Neuron (in vitro differentiated cells): ENCODE measurements around the gene SMLR1.

Source experiments
- H2AFZ ChIP-seq: one replicate; pipeline ENCODE4 v1.6.1; 2013; ENCODE audit warnings: low read depth, mild to moderate bottlenecking, inconsistent platforms, low read length, moderate library complexity
- H3K27me3 ChIP-seq: one replicate; pipeline ENCODE4 v1.6.1; 2013; ENCODE audit warnings: low read length; ENCODE audit not compliant: insufficient read depth
- H3K36me3 ChIP-seq: one replicate; pipeline ENCODE4 v1.6.1; 2013; ENCODE audit warnings: low read length; ENCODE audit not compliant: insufficient read depth
- H3K4me1 ChIP-seq: one replicate; pipeline ENCODE4 v1.6.1; 2013; ENCODE audit warnings: low read length; ENCODE audit not compliant: insufficient read depth
- H3K4me3 ChIP-seq: 2 replicates; pipeline ENCODE4 v1.5.1; 2013; ENCODE audit warnings: mild to moderate bottlenecking, low read length, moderate library complexity
- H3K9me3 ChIP-seq: one replicate; pipeline ENCODE4 v1.6.1; 2013; ENCODE audit warnings: low read length

The SMLR1 gene

GRCh38 chr6:130849594-130849993 is 22.4 kb downstream of the SMLR1 start:
- Histone ChIP-seq H3K27me3 (no peaks in the 10 kb centered on the region), H3K36me3 (no peaks in the 10 kb centered on the region), H3K4me3 (no peak overlapping the region), H3K4me1 (peaks cover 34% of the 10 kb centered on the region), H3K9me3 (no peaks in the 10 kb centered on the region), H2AFZ (no peak overlapping the region)

- Histone ChIP-seq H2AFZ (no peak overlapping the region), H3K4me3 (no peak overlapping the region), H3K9me3 (no peaks in the 10 kb centered on the region), H3K4me1 (peaks cover 34% of the 10 kb centered on the region), H3K27me3 (no peaks in the 10 kb centered on the region), H3K36me3 (no peaks in the 10 kb centered on the region)
These were observed 23.8 kb downstream of the SMLR1 start for GRCh38 chr6:130851026-130851425.

GRCh38 chr6:130852844-130853554 is 25.8 kb downstream of the SMLR1 start:
- H3K4me3 ChIP-seq = no peak overlapping the region
- H3K9me3 ChIP-seq = no peaks in the 10 kb centered on the region
- H3K27me3 ChIP-seq = no peaks in the 10 kb centered on the region
- no peaks in the 10 kb centered on the region for H3K36me3 ChIP-seq
- peaks cover 34% of the 10 kb centered on the region for H3K4me1 ChIP-seq
- no peak overlapping the region for H2AFZ ChIP-seq

- H3K27me3 ChIP-seq = no peaks in the 10 kb centered on the region
- H3K4me1 ChIP-seq = peaks cover 34% of the 10 kb centered on the region
- H3K4me3 ChIP-seq = no peak overlapping the region
- H3K9me3 ChIP-seq = no peaks in the 10 kb centered on the region
- no peaks in the 10 kb centered on the region for H3K36me3 ChIP-seq
- no peak overlapping the region for H2AFZ ChIP-seq
These were observed 26.5 kb downstream of the SMLR1 start for GRCh38 chr6:130853555-130854183.

GRCh38 chr6:130858054-130858453 is 30.8 kb downstream of the SMLR1 start:
- no peak overlapping the region for H3K4me3 ChIP-seq
- H3K9me3 ChIP-seq = no peaks in the 10 kb centered on the region
- H3K27me3 ChIP-seq = no peaks in the 10 kb centered on the region
- no peak overlapping the region for H2AFZ ChIP-seq
- H3K4me1 ChIP-seq = peaks cover 14% of the 10 kb centered on the region
- H3K36me3 ChIP-seq = peaks cover under 1% of the 10 kb centered on the region

- Histone ChIP-seq H3K36me3 (peaks cover 6% of the 10 kb centered on the region), H3K4me1 (peaks cover 8% of the 10 kb centered on the region), H3K4me3 (no peak overlapping the region), H3K9me3 (no peaks in the 10 kb centered on the region), H3K27me3 (no peaks in the 10 kb centered on the region), H2AFZ (no peak overlapping the region)
These were observed 31.4 kb downstream of the SMLR1 start for GRCh38 chr6:130858498-130859160.

GRCh38 chr6:130859161-130859867 is 32.1 kb downstream of the SMLR1 start:
- Histone ChIP-seq H3K27me3 (no peaks in the 10 kb centered on the region), H3K9me3 (no peaks in the 10 kb centered on the region), H2AFZ (no peak overlapping the region)

GRCh38 chr6:130862370-130862769 is 35.2 kb downstream of the SMLR1 start:
- Histone ChIP-seq H3K9me3 (no peaks in the 10 kb centered on the region), H3K4me3 (no peak overlapping the region), H3K27me3 (no peaks in the 10 kb centered on the region), H3K4me1 (no peaks in the 10 kb centered on the region), H2AFZ (no peak overlapping the region), H3K36me3 (peaks cover 8% of the 10 kb centered on the region)

More at GRCh38 chr6:130859161-130859867, 32.1 kb downstream of the SMLR1 start:
- Histone ChIP-seq H3K36me3 (peaks cover 7% of the 10 kb centered on the region), H3K4me1 (peaks cover 1% of the 10 kb centered on the region), H3K4me3 (no peak overlapping the region)

GRCh38 chr6:130863415-130864230 is 36.4 kb downstream of the SMLR1 start:
- H3K4me3 ChIP-seq = no peak overlapping the region
- no peak overlapping the region for H2AFZ ChIP-seq
- peaks cover 8% of the 10 kb centered on the region for H3K36me3 ChIP-seq
- H3K4me1 ChIP-seq = peaks cover 10% of the 10 kb centered on the region
- H3K27me3 ChIP-seq = no peaks in the 10 kb centered on the region
- no peaks in the 10 kb centered on the region for H3K9me3 ChIP-seq

- Histone ChIP-seq H2AFZ (no peak overlapping the region), H3K4me3 (no peak overlapping the region), H3K27me3 (no peaks in the 10 kb centered on the region), H3K9me3 (no peaks in the 10 kb centered on the region), H3K4me1 (peaks cover 17% of the 10 kb centered on the region), H3K36me3 (peaks cover 8% of the 10 kb centered on the region)
These were observed 37.1 kb downstream of the SMLR1 start for GRCh38 chr6:130864344-130864743.

GRCh38 chr6:130865793-130866192 is 38.6 kb downstream of the SMLR1 start:
- Histone ChIP-seq H3K4me3 (no peak overlapping the region), H3K27me3 (no peaks in the 10 kb centered on the region), H3K36me3 (peaks cover 8% of the 10 kb centered on the region), H3K4me1 (peaks cover 23% of the 10 kb centered on the region), H2AFZ (no peak overlapping the region), H3K9me3 (no peaks in the 10 kb centered on the region)

- Histone ChIP-seq H3K4me3 (no peak overlapping the region), H2AFZ (no peak overlapping the region), H3K27me3 (no peaks in the 10 kb centered on the region), H3K4me1 (peaks cover 23% of the 10 kb centered on the region), H3K36me3 (no peaks in the 10 kb centered on the region), H3K9me3 (no peaks in the 10 kb centered on the region)
These were observed 42.5 kb downstream of the SMLR1 start for GRCh38 chr6:130869681-130870080.
